Activated CD4-positive, alpha-beta T cell treated with anti-CD3 and anti-CD28 coated beads, Interleukin-2, amount 10 ng/mL, durations not matched to agents 7 days and 5 days (primary cell): Measurements from ENCODE around the gene PRICKLE3. TPM values are rescaled to one million over a fixed set of nuclear protein-coding genes. Genes with fewer than 3 reads are reported as not detected.

ENCODE experiments used
- CTCF ChIA-PET: fragments of 350-600 bp; sonication (Branson Sonifier 250); formaldehyde crosslinking; loops from one replicate; lab custom pipeline; 2021; ENCODE audit warnings: antibody characterized with exemption; lab: Charles Lee
- POLR2A ChIA-PET: fragments of 350-600 bp; sonication (Branson Sonifier 250); formaldehyde crosslinking; loops from one replicate; lab custom pipeline; 2021; ENCODE audit warnings: antibody characterized with exemption; lab: Charles Lee
- DNase-seq: peaks from one replicate; pipeline ENCODE4 v3.0.0-alpha.2; 2020
- H3K27ac Mint-ChIP-seq: one replicate; pipeline ENCODE4 v1.8.0; 2021; ENCODE audit warnings: mild to moderate bottlenecking, moderate library complexity, mixed read lengths
- H3K27me3 Mint-ChIP-seq: one replicate; pipeline ENCODE4 v1.8.0; 2021; ENCODE audit warnings: mixed read lengths
- H3K36me3 Mint-ChIP-seq: one replicate; pipeline ENCODE4 v1.8.0; 2021; ENCODE audit warnings: low read depth, mixed read lengths
- H3K4me1 Mint-ChIP-seq: one replicate; pipeline ENCODE4 v1.8.0; 2021; ENCODE audit warnings: mixed read lengths
- H3K4me3 Mint-ChIP-seq: one replicate; pipeline ENCODE4 v1.8.0; 2021; ENCODE audit warnings: mild to moderate bottlenecking, moderate library complexity, mixed read lengths
- H3K9me3 Mint-ChIP-seq: one replicate; pipeline ENCODE4 v1.8.0; 2021; ENCODE audit warnings: mixed read lengths
- total RNA-seq, 2 experiments: library from RNA; stranded (reverse); gene quantifications; one replicate each; pipeline ENCODE4 v1.2.3, GENCODE V29; 2021

PRICKLE3 gene
- total RNA-seq, 2 experiments from 2014 or later, result 13.7 to 17.6 TPM

DNA sequence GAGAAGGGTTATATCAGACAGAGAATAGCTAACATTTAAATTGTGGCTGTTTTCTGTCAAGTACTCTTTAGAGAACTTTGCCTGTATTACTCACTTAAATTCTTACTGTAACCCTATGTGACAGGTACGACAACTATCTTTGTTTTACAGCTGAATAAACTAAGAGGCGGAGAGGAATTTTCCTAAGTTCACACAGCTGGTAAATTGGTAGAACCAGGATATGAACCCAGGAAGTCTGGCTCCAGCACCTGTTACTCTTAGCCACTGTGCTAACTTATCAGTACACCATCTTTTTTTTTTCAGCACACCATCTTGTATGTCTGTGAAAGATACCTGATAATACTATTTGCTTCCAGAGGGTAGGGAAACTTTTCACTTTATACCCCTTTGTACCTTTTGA lies 15.8 kb upstream of the PRICKLE3 start:
- CTCF ChIA-PET, result interaction anchor here (0.6 to 1.0 kb wide), 2 partner anchors 9 to 17 kb away, joined by 3 read pairs; no protein-coding TSS in a partner anchor
- Mint-ChIP-seq H3K4me3 (no peak overlapping the region), H3K27ac (no peak overlapping the region), H3K9me3 (no peaks in the 10 kb centered on the region), H3K36me3 (no peaks in the 10 kb centered on the region), H3K27me3 (peaks cover 6% of the 10 kb centered on the region), H3K4me1 (peaks cover 18% of the 10 kb centered on the region)
- POLR2A ChIA-PET, result no interaction called here
- no peak for DNase-seq

- CTCF ChIA-PET, result no interaction called here
- POLR2A ChIA-PET, result no interaction called here
These were observed 14.0 kb upstream of the PRICKLE3 start, which contains the start of gene SYP for GRCh38 chrX:49199906-49200771. Gene SYP (minus strand): TSS chrX:49200193. CDS start chrX:49200186, 7 bp downstream.

GRCh38 chrX:49199315-49199595 lies 13.1 kb upstream of the PRICKLE3 start:
- Mint-ChIP-seq H3K27ac (no peak overlapping the region), H3K36me3 (no peaks in the 10 kb centered on the region), H3K4me1 (peaks cover 23% of the 10 kb centered on the region), H3K9me3 (no peaks in the 10 kb centered on the region), H3K4me3 (peak overlapping the region; percentile 32), H3K27me3 (peaks cover 6% of the 10 kb centered on the region)
- POLR2A ChIA-PET, result no interaction called here
- no peak for DNase-seq
- CTCF ChIA-PET, result no interaction called here

More at GRCh38 chrX:49199906-49200771, 14.0 kb upstream of the PRICKLE3 start, which contains the start of gene SYP:
- Mint-ChIP-seq H3K4me3 (peak within 1 kb of the TSS; percentile 40), H3K27me3 (peaks cover 6% of the 10 kb centered on the region), H3K4me1 (peaks cover 20% of the 10 kb centered on the region), H3K36me3 (no peaks in the 10 kb centered on the region), H3K9me3 (no peaks in the 10 kb centered on the region), H3K27ac (no peak within 1 kb of the TSS)
- peak; percentile 85 for DNase-seq

GRCh38 chrX:49198540-49199314 lies 12.6 kb upstream of the PRICKLE3 start:
- POLR2A ChIA-PET, result no interaction called here
- DNase-seq, result no peak
- H3K27ac Mint-ChIP-seq, result no peak overlapping the region

GRCh38 chrX:49197543-49198087 lies 11.4 kb upstream of the PRICKLE3 start:
- no peaks in the 10 kb centered on the region for H3K36me3 Mint-ChIP-seq
- no peaks in the 10 kb centered on the region for H3K9me3 Mint-ChIP-seq
- no peak for DNase-seq
- peaks cover 37% of the 10 kb centered on the region for H3K4me1 Mint-ChIP-seq
- POLR2A ChIA-PET, result no interaction called here
- no peak overlapping the region for H3K4me3 Mint-ChIP-seq
- peak overlapping the region; percentile 57 for H3K27ac Mint-ChIP-seq
- H3K27me3 Mint-ChIP-seq, result peaks cover 6% of the 10 kb centered on the region
- CTCF ChIA-PET, result no interaction called here

More at GRCh38 chrX:49198540-49199314, 12.6 kb upstream of the PRICKLE3 start:
- CTCF ChIA-PET, result no interaction called here
- Mint-ChIP-seq H3K36me3 (no peaks in the 10 kb centered on the region), H3K27me3 (peaks cover 6% of the 10 kb centered on the region), H3K4me3 (peak overlapping the region; percentile 32), H3K4me1 (peaks cover 27% of the 10 kb centered on the region), H3K9me3 (no peaks in the 10 kb centered on the region)

DNA sequence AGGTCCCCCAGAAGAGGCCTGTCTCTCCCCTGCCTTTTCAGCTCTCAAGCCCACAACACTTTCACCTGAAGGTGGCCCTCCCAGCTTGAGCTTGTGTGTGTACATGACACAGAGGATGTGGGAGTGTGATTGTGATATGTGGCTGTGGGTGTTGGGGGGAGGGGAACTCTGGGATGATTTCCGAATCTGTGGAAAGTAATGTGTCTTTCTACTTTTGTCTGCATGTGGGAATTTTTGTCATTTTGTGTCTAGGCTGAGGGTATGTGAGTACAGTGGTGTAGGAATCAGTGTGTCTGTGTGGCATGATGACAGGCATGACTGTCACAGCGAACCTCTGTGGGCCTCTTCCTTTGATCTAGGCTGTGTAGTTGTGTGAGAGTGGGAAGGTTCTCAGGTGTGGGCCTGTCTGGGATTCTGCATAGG lies 7.4 kb upstream of the PRICKLE3 start:
- no peak overlapping the region for H3K4me3 Mint-ChIP-seq
- H3K9me3 Mint-ChIP-seq, result no peaks in the 10 kb centered on the region
- H3K27me3 Mint-ChIP-seq, result peaks cover 6% of the 10 kb centered on the region
- POLR2A ChIA-PET, result interaction anchor here (1.3 kb wide), 1 partner anchor 74 kb away, joined by 3 read pairs; no protein-coding TSS in a partner anchor
- peaks cover 2% of the 10 kb centered on the region for H3K36me3 Mint-ChIP-seq
- CTCF ChIA-PET, result interaction anchor here (0.9 to 1.6 kb wide), 4 partner anchors 9 to 77 kb away, joined by 3 to 4 read pairs (median 4); partner anchors contain the start of gene PPP1R3F
- no peak for DNase-seq
- peak overlapping the region; percentile 77 for H3K27ac Mint-ChIP-seq
- H3K4me1 Mint-ChIP-seq, result peaks cover 45% of the 10 kb centered on the region

DNA sequence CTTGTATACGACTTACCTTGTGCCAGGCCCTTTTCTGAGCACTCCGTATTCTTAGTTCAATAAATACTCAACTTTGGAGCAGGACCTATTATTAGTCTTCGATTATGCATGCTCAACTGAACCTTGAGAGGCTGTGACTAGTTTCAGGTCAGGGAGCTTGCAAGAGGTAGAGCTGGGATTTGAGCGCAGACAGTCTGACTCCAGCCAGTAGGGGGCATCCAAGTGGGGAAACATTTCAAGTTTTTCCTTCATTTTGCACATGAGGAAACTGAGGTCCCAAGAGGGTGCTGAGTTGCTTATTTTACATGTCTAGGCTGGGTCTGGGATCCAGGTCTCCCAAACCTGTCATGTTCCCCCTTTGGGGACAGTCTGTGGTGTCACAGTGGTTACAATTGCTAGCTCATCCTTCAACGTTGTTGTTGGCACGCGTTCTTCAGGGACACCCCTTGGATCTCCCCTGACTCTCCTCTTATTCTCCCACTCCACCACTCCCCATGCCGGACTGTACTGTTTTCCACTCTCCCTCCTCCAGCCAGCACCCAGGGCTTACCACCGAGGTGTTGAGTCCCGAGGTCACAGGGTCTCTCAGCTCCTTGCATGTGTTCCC lies 6.7 kb upstream of the PRICKLE3 start:
- H3K36me3 Mint-ChIP-seq, result peaks cover 2% of the 10 kb centered on the region
- peak overlapping the region; percentile 49 for H3K4me3 Mint-ChIP-seq
- no peaks in the 10 kb centered on the region for H3K9me3 Mint-ChIP-seq
- no peaks in the 10 kb centered on the region for H3K27me3 Mint-ChIP-seq
- DNase-seq, result peak; percentile 46
- CTCF ChIA-PET, result interaction anchor here (0.6 to 1.6 kb wide), 13 partner anchors 9 to 561 kb away, joined by 3 to 5 read pairs (median 3); partner anchors contain the start of gene PPP1R3F
- POLR2A ChIA-PET, result interaction anchor here (1.3 kb wide), 1 partner anchor 75 kb away, joined by 3 read pairs; no protein-coding TSS in a partner anchor
- peaks cover 44% of the 10 kb centered on the region for H3K4me1 Mint-ChIP-seq
- H3K27ac Mint-ChIP-seq, result peak overlapping the region; percentile 60

DNA sequence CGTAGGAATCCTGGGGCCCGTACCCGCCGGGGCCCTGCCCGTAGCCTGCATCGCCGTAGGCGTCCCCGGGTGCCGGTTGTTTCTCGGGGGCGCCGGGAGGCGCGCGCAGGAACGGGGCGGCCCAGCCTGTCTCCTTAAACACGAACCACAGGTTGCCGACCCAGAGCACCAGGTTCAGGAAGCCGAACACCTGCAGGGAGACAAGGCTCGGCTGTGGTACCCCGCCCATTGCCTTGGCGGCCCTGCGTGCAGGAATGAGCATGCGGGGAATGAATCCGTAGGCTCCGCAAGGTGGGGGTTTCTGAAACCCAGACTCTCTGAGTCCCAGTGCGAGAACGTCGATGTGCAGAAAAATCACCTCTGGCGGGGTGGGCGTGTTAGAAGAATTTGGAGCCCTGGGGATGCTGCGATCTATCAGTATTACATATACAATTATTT lies 5.4 kb upstream of the PRICKLE3 start:
- ChIA-PET POLR2A (interaction anchor here (0.7 kb wide), 1 partner anchor 688 kb away, joined by 4 read pairs; no protein-coding TSS in a partner anchor), CTCF (interaction anchor here (0.9 to 1.4 kb wide), 5 partner anchors 17 to 81 kb away, joined by 3 to 5 read pairs (median 3); no protein-coding TSS in a partner anchor)
- Mint-ChIP-seq H3K36me3 (peaks cover 2% of the 10 kb centered on the region), H3K27me3 (no peaks in the 10 kb centered on the region), H3K27ac (peak overlapping the region; percentile 96), H3K4me1 (peaks cover 47% of the 10 kb centered on the region), H3K4me3 (peak overlapping the region; percentile 99), H3K9me3 (no peaks in the 10 kb centered on the region)
- DNase-seq, result no peak

- H3K27me3 Mint-ChIP-seq, result no peaks in the 10 kb centered on the region
- H3K27ac Mint-ChIP-seq, result peak overlapping the region; percentile 96
- H3K9me3 Mint-ChIP-seq, result no peaks in the 10 kb centered on the region
- peaks cover 50% of the 10 kb centered on the region for H3K4me1 Mint-ChIP-seq
- CTCF ChIA-PET, result interaction anchor here (0.6 to 1.5 kb wide), 4 partner anchors 35 to 1840 kb away, joined by 3 to 4 read pairs (median 3); no protein-coding TSS in a partner anchor
- POLR2A ChIA-PET, result interaction anchor here (0.6 to 0.7 kb wide), 3 partner anchors 29 to 689 kb away, joined by 3 to 4 read pairs (median 3); no protein-coding TSS in a partner anchor
- H3K4me3 Mint-ChIP-seq, result peak overlapping the region; percentile 99
- H3K36me3 Mint-ChIP-seq, result peaks cover 2% of the 10 kb centered on the region
- peak; percentile 91 for DNase-seq
These were observed 4.8 kb upstream of the PRICKLE3 start for GRCh38 chrX:49190821-49191573.

GRCh38 chrX:49189606-49190005 lies 3.4 kb upstream of the PRICKLE3 start:
- no peaks in the 10 kb centered on the region for H3K27me3 Mint-ChIP-seq
- H3K27ac Mint-ChIP-seq, result peak overlapping the region; percentile 76
- peaks cover 2% of the 10 kb centered on the region for H3K36me3 Mint-ChIP-seq
- no peaks in the 10 kb centered on the region for H3K9me3 Mint-ChIP-seq
- POLR2A ChIA-PET, result no interaction called here
- DNase-seq, result no peak
- peak overlapping the region; percentile 99 for H3K4me3 Mint-ChIP-seq
- H3K4me1 Mint-ChIP-seq, result peaks cover 49% of the 10 kb centered on the region
- CTCF ChIA-PET, result interaction anchor here (1.5 kb wide), 1 partner anchor 689 kb away, joined by 3 read pairs; no protein-coding TSS in a partner anchor

DNA sequence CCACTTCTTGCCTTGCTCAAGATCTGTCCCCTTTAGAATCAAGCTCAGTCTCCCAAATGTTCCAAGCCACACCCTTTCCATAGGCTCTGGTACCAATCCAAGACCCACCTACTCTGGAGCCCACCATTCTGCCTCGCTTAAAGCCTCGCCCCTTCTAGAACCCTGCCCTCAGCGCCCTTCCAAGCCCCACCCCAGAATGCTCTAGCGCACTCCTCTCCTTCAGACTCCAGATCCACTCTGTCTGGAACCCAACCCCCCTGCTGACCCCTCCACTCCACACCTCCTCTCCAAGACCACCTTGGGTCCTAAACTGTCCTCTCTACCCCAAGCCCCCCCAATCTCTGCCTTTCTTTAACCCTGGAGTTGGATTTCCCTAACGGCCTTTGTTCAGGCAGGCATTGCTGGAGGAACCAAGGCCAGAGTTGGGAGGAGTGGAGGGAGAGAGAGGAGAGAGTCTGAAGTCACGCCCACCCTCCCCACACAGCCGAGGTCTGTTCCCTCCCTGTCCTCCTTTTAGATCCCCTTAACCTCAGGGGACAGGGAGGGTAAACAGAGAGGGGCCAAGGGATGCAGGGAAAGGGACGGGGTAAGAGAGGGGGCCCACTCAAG lies 2.4 kb upstream of the PRICKLE3 start:
- Mint-ChIP-seq H3K9me3 (no peaks in the 10 kb centered on the region), H3K4me3 (no peak overlapping the region), H3K27me3 (no peaks in the 10 kb centered on the region), H3K4me1 (peaks cover 51% of the 10 kb centered on the region), H3K36me3 (peaks cover 2% of the 10 kb centered on the region), H3K27ac (no peak overlapping the region)
- ChIA-PET CTCF (interaction anchor here (1.2 kb wide), 1 partner anchor 11 kb away, joined by 3 read pairs; no protein-coding TSS in a partner anchor), POLR2A (no interaction called here)
- no peak for DNase-seq
